Measurements from ENCODE around the gene SRRM3. TPM values are rescaled to one million over a fixed set of nuclear protein-coding genes. Genes with fewer than 3 reads are reported as not detected.

SRRM3 gene
- total and polyA plus RNA-seq, 9 of the 15 experiments (the other 6 are each of a cell fraction or from before 2014, with no cell fraction given): 0.04 to 0.91 (median 0.46) TPM; not detected in 2

GRCh38 chr7:76267107-76267893 lies 65.6 kb downstream of the SRRM3 start:
- Histone ChIP-seq H4K20me1 (replicated peaks; ENCODE audit: control insufficient read depth, insufficient read depth, low read length) (peaks cover 9% of the 10 kb centered on the region; the same call in 1 of the 2 replicates), H3K27ac (ENCODE audit: extremely low read depth, low read depth, low read length) (no peak overlapping the region), H3K79me2 (ENCODE audit: control insufficient read depth, insufficient read depth, low read length) (no peaks in the 10 kb centered on the region), H3K36me3 (ENCODE audit: control insufficient read depth, insufficient read depth, low read length) (no peaks in the 10 kb centered on the region), H3K9ac (ENCODE audit: insufficient read depth in 1 of 2, low read depth in 2 of 2, low read length in 2 of 2) (peak overlapping the region in 1 of 2 experiments; percentile 32; a peak in 1 of 4 replicates), H3K27me3 (ENCODE audit: control insufficient read depth in 2 of 2, insufficient read depth in 2 of 2, low read length in 2 of 2) (peaks cover 17 to 34% of the 10 kb centered on the region in 2 experiments; a peak in 3 of 5 replicates), H3K4me1 (replicated peaks in 1 of 2; ENCODE audit: control insufficient read depth in 2 of 2, insufficient read depth in 2 of 2, low read length in 2 of 2) (peaks cover 0 to 15% of the 10 kb centered on the region in 2 experiments; a peak in 4 of 5 replicates), H3K9me1 (ENCODE audit: control insufficient read depth, insufficient read depth, low read length) (no peaks in the 10 kb centered on the region), H3K4me2 (ENCODE audit: insufficient read depth, low read length) (peak overlapping the region; percentile 44; the same call in 1 of the 2 replicates), H3K4me3 (0 out of 2 replicates have a peak overlapping the region, but pooled peaks have one; percentile 11), H2AFZ (ENCODE audit: low read depth, low read length) (peak overlapping the region; percentile 49; the same call in 1 of the 2 replicates), H3K9me3 (replicated peaks; ENCODE audit: control insufficient read depth, insufficient read depth, low read depth, low read length) (no peaks in the 10 kb centered on the region)
- FAIRE-seq (no peak), ATAC-seq (peak; percentile 10; the same call in 1 of the 3 replicates), DNase-seq (ENCODE audit: extremely low read depth in 1 of 4, low spot score in 3 of 4) (peak in 2 of 4 experiments; percentile 27 to 28)
- ChIA-PET POLR2A (interaction anchor here (1.0 kb wide), 1 partner anchor 101 kb away, joined by 3 read pairs; no protein-coding TSS in a partner anchor), CTCF (ENCODE audit: low intra/inter-chr PET ratio) (no interaction called here)
- 5% methylated on average over 66 of the region's 68 CpGs for WGBS (ENCODE audit: insufficient coverage, low coverage, missing lambda C conversion rate)
- BruUV-seq (replicated peaks): no TSS peak
- intact Hi-C loops (cut with micrococcal nuclease): no loop called here
- in situ Hi-C loops (cut with MboI): no loop called here
- TF ChIP-seq PHB (CRISPR knock-in tag; IDR thresholded peaks at IDR 0.05) (no peak), SAFB (IDR thresholded peaks at IDR 0.05; ENCODE audit: borderline replicate concordance, low read depth, low read length) (no peak), POLR3G (IDR thresholded peaks at IDR 0.05; ENCODE audit: extremely low read depth, insufficient read length, insufficient replicate concordance) (no peak), UBTF (IDR thresholded peaks at IDR 0.05; ENCODE audit: borderline replicate concordance in 1 of 2, low read depth in 2 of 2, low read length in 2 of 2) (peak in 1 of 2 experiments; percentile 51; a peak in 1 of 4 replicates), BDP1 (IDR thresholded peaks at IDR 0.05; ENCODE audit: insufficient read depth, insufficient read length) (no peak), E4F1 (CRISPR knock-in tag; IDR thresholded peaks at IDR 0.05; ENCODE audit: borderline replicate concordance) (no peak), ZNF174 (CRISPR knock-in tag; IDR thresholded peaks at IDR 0.05) (no peak), RCOR1 (IDR thresholded peaks at IDR 0.05; ENCODE audit: borderline replicate concordance in 1 of 2, low read depth in 2 of 2, low read length in 2 of 2) (no peak), TEAD2 (tag; IDR thresholded peaks at IDR 0.05) (no peak), ARID3A (IDR thresholded peaks at IDR 0.05; ENCODE audit: borderline replicate concordance, low read depth, low read length) (no peak), EGR1 (conservative IDR thresholded peaks at IDR 0.05) (peak; percentile 40; the same call in 1 of the 2 replicates), JUN (IDR thresholded peaks at IDR 0.05; ENCODE audit: borderline replicate concordance, low read depth, low read length) (no peak), JUN (CRISPR knock-in tag; IDR thresholded peaks at IDR 0.05; ENCODE audit: borderline replicate concordance) (no peak)

All from K562 (cell line).